Measurements from ENCODE around the gene RBM19. TPM values are rescaled to one million over a fixed set of nuclear protein-coding genes. Genes with fewer than 3 reads are reported as not detected.

The RBM19 gene
- total and polyA plus RNA-seq, 2 of the 4 experiments (the other 2 are of a cell fraction): 18.7 to 19.2 TPM

DNA sequence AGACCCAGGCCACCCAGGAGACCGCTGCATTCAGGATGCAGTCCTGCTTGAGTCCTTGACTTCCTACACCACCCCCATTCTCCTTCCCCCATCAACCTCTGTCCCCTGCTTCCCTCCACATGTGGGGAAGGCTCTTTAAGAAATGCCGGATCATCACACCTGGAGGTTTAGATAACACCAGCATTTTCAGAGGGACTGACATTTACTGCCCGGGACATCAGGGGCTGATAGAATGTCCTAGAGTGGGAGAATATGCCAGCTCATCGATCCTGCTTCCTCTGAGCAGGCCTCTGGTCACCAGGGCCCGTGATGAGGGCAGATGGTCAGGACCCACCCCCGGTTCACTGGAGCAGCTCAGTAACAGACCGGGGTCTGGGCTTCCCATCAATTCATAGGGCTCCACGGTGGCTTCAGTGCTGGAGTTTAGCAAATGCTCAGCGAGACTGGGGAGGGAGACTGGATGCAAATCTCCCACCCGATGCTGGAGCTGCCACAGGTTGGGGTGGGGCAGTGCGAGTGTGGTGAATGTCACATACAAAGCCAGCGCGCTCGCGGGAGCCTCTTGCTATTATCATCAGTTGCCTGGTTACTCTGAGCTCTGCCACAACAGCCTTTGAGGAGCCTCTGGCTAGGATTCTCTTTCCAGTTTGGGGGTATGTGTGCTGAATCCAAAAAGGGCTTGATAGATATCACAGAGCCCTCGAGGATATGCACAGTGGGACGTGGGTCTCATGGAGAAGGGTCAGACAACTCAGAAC is 111.6 kb downstream of the RBM19 start:
- DNase-seq (no peak), ATAC-seq (ENCODE audit: low read depth) (no peak)
- no peak overlapping the region for H2BK20ac ChIP-seq (ENCODE audit: low read depth, low read length)
- TF ChIP-seq NFE2L2 (IDR thresholded peaks at IDR 0.05; ENCODE audit: low read depth, low read length) (no peak), MAFK (IDR thresholded peaks at IDR 0.05; ENCODE audit: low read depth, low read length) (0 out of 2 replicates have a peak, but pooled peaks have one; percentile 1)
- H4K20me1 ChIP-seq (ENCODE audit: insufficient read depth, low read length): no peaks in the 10 kb centered on the region
- ChIA-PET CTCF (interaction anchor here (1.9 kb wide), 1 partner anchor 13 kb away, joined by 5 read pairs; no protein-coding TSS in a partner anchor), POLR2A (ENCODE audit: unreplicated experiment) (no interaction called here)
- BruUV-seq (replicated peaks): no TSS peak
- H4K91ac ChIP-seq (ENCODE audit: insufficient read depth, low read depth, low read length): no peak overlapping the region
- no peaks in the 10 kb centered on the region for H3K27me3 ChIP-seq (ENCODE audit: control insufficient read depth, insufficient read depth, low read length)
- H3K9me3 ChIP-seq (ENCODE audit: control insufficient read depth, insufficient read depth, low read length): no peaks in the 10 kb centered on the region
- no peak overlapping the region for H3K56ac ChIP-seq (ENCODE audit: extremely low read depth, insufficient read depth, low read length)
- no peak overlapping the region for H3K4me3 ChIP-seq (ENCODE audit: insufficient read depth, low read depth, low read length)
- no peak overlapping the region for H2BK120ac ChIP-seq (ENCODE audit: low read depth, low read length)
- H3K4me1 ChIP-seq (ENCODE audit: control insufficient read depth, insufficient read depth, low read length): peaks cover 3% of the 10 kb centered on the region; the same call in 1 of the 2 replicates
- 90% methylated on average over 2 of the region's 17 CpGs; no CpG with 5 or more reads in 1 of the 2 experiments for WGBS, 2 experiments (ENCODE audit: extremely low coverage in 2 of 2, insufficient read length in 1 of 2)
- dilution Hi-C loops (cut with HindIII; ENCODE audit: low sequenced_read_pairs, unreplicated experiment) (no loop called here), intact Hi-C loops (cut with micrococcal nuclease) (no loop called here), in situ Hi-C loops (cut with MboI; ENCODE audit: low sequenced_read_pairs) (no loop called here)
- H3K36me3 ChIP-seq (ENCODE audit: control insufficient read depth, insufficient read depth, low read length): peaks cover 6% of the 10 kb centered on the region; the same call in 1 of the 2 replicates
- H3K4ac ChIP-seq (ENCODE audit: low read depth, low read length): no peak overlapping the region
- no peak overlapping the region for H3K14ac ChIP-seq (replicated peaks; ENCODE audit: low read depth, low read length)
- H3K79me1 ChIP-seq (ENCODE audit: low read depth in 1 of 2, low read length in 2 of 2): no peaks in the 10 kb centered on the region
- no peak overlapping the region for H3K27ac ChIP-seq (ENCODE audit: insufficient read depth, low read length)
- H2BK15ac ChIP-seq (ENCODE audit: low read depth, low read length): no peak overlapping the region
- no peak overlapping the region for H2AFZ ChIP-seq (replicated peaks; ENCODE audit: low read length, poor library complexity)
- no peak overlapping the region for H2AK5ac ChIP-seq (ENCODE audit: low read depth, low read length)
- no peak overlapping the region for H2BK5ac ChIP-seq (ENCODE audit: low read depth, low read length, poor library complexity, severe bottlenecking)
- H2AK9ac ChIP-seq (replicated peaks; ENCODE audit: low read depth, low read length, poor library complexity): no peak overlapping the region
- no peak overlapping the region for H3K18ac ChIP-seq (ENCODE audit: low read depth, low read length)
- H4K8ac ChIP-seq (ENCODE audit: low read depth in 2 of 2, low read length in 2 of 2): no peak overlapping the region
- H3K9ac ChIP-seq (ENCODE audit: low read depth, low read length): no peak overlapping the region
- no peak overlapping the region for H3K23ac ChIP-seq (ENCODE audit: low read depth, low read length)
- H3K9me1 ChIP-seq (ENCODE audit: insufficient read depth, low read length): peaks cover 5% of the 10 kb centered on the region; the same call in 1 of the 2 replicates
- H3K4me2 ChIP-seq (ENCODE audit: low read depth, low read length): no peak overlapping the region
- H4K5ac ChIP-seq (ENCODE audit: low read depth, low read length): no peak overlapping the region
